Neural cell (in vitro differentiated cells): ENCODE measurements around the gene PRKAR1B. TPM values are rescaled to one million over a fixed set of nuclear protein-coding genes. Genes with fewer than 3 reads are reported as not detected.

Experiments
- H2AFZ ChIP-seq: fragments of 200-600, 300-800 bp; sonication (generic), shearing (Covaris generic); 2 replicates; pipeline ENCODE4 v1.6.0; 2014; ENCODE audit warnings: low read depth, mild to moderate bottlenecking, antibody characterized with exemption, low read length, moderate library complexity
- H3F3A ChIP-seq: fragments of 200-600 bp; shearing (Covaris generic); 2 replicates; pipeline ENCODE4 v1.6.1; 2016; ENCODE audit warnings: mild to moderate bottlenecking, moderate library complexity, mixed read lengths, antibody characterized with exemption, low read length; ENCODE audit not compliant: insufficient read depth, poor library complexity, severe bottlenecking
- H3K27ac ChIP-seq: fragments of 200-600, 300-800 bp; sonication (generic), shearing (Covaris generic); 2 replicates; pipeline ENCODE4 v1.5.1; 2014; ENCODE audit warnings: mild to moderate bottlenecking, low read length, moderate library complexity
- H3K27me3 ChIP-seq: fragments of 300-800, 200-600 bp; sonication (generic), shearing (Covaris generic); 2 replicates; pipeline ENCODE4 v1.6.0; 2014; ENCODE audit warnings: mild to moderate bottlenecking, low read depth, low read length, moderate library complexity; ENCODE audit not compliant: insufficient read depth
- H3K36me3 ChIP-seq: fragments of 300-800, 200-600 bp; sonication (generic), shearing (Covaris generic); 2 replicates; pipeline ENCODE4 v1.5.1; 2014; ENCODE audit warnings: mild to moderate bottlenecking, antibody characterized with exemption, low read length, moderate library complexity; ENCODE audit not compliant: insufficient read depth
- H3K4me2 ChIP-seq: fragments of 300-800, 200-600 bp; sonication (generic), shearing (Covaris generic); 2 replicates; pipeline ENCODE4 v1.6.0; 2014; ENCODE audit warnings: mild to moderate bottlenecking, low read length
- H3K4me3 ChIP-seq: fragments of 300-800, 200-600 bp; sonication (generic), shearing (Covaris generic); 2 replicates; pipeline ENCODE4 v1.5.1; 2014; ENCODE audit warnings: mild to moderate bottlenecking, low read length, moderate library complexity
- H3K79me2 ChIP-seq: fragments of 200-600 bp; shearing (Covaris generic); replicated peaks from 2 replicates; pipeline ENCODE4 v1.6.0; 2014; ENCODE audit warnings: mild to moderate bottlenecking, low read length, moderate library complexity; ENCODE audit not compliant: insufficient read depth
- H3K9ac ChIP-seq: fragments of 300-800, 200-600 bp; sonication (generic), shearing (Covaris generic); 2 replicates; pipeline ENCODE4 v1.6.1; 2016; ENCODE audit warnings: mild to moderate bottlenecking, low read length, mixed read lengths
- H3K9me2 ChIP-seq: fragments of 200-600 bp; shearing (Covaris generic); 2 replicates; pipeline ENCODE4 v1.6.1; 2016; ENCODE audit warnings: mild to moderate bottlenecking, low read length, mixed read lengths; ENCODE audit not compliant: insufficient read depth
- H3K9me3 ChIP-seq: fragments of 200-600, 300-800 bp; sonication (generic), shearing (Covaris generic); 2 replicates; pipeline ENCODE4 v1.6.1; 2016; ENCODE audit warnings: mild to moderate bottlenecking, mixed run types, low read length, moderate library complexity, mixed read lengths
- H4K20me1 ChIP-seq: fragments of 200-600 bp; shearing (Covaris generic); 2 replicates; pipeline ENCODE4 v1.6.1; 2016; ENCODE audit warnings: mild to moderate bottlenecking, mixed run types; ENCODE audit not compliant: insufficient read depth
- EP300 ChIP-seq: fragments of 450-650 bp; conservative IDR thresholded peaks from 2 replicates; pipeline ENCODE4 v1.6.1; 2014; ENCODE audit warnings: antibody characterized with exemption, mild to moderate bottlenecking, moderate library complexity; ENCODE audit not compliant: poor library complexity, severe bottlenecking
- EZH2 ChIP-seq: fragments of 200-600, 300-800 bp; shearing (Covaris generic), sonication (generic); IDR thresholded peaks from 2 replicates; pipeline ENCODE4 v1.6.1; 2014; ENCODE audit warnings: antibody characterized with exemption, low read length, borderline replicate concordance, mild to moderate bottlenecking; ENCODE audit not compliant: insufficient read depth, poor library complexity, severe bottlenecking
- MXI1 ChIP-seq: fragments of 450-650 bp; conservative IDR thresholded peaks from 2 replicates; pipeline ENCODE4 v1.6.1; 2014; ENCODE audit warnings: antibody characterized with exemption, mild to moderate bottlenecking; ENCODE audit not compliant: poor library complexity, severe bottlenecking
- POLR2AphosphoS5 ChIP-seq: IDR thresholded peaks from 2 replicates; pipeline ENCODE4 v1.6.1; 2012
- RAD21 ChIP-seq: fragments of 450-650 bp; conservative IDR thresholded peaks from 2 replicates; pipeline ENCODE4 v1.6.1; 2014; ENCODE audit warnings: antibody characterized with exemption, mild to moderate bottlenecking, moderate library complexity
- SMC3 ChIP-seq: fragments of 450-650 bp; conservative IDR thresholded peaks from 2 replicates; pipeline ENCODE4 v1.6.1; 2014; ENCODE audit warnings: antibody characterized with exemption, mild to moderate bottlenecking, moderate library complexity; ENCODE audit not compliant: poor library complexity
- TAF1 ChIP-seq: IDR thresholded peaks from 2 replicates; pipeline ENCODE4 v1.6.1; 2012; ENCODE audit warnings: low read depth
- polyA plus RNA-seq: library from polyadenylated mRNA; depleted of rRNA; stranded (reverse); fragments of >200 nt; gene quantifications from 2 replicates; pipeline ENCODE4 v1.2.3, GENCODE V29; 2014
- TF ChIP-seq, protein P1 (sequence below): IDR thresholded peaks from 2 replicates; pipeline ENCODE4 v1.6.1; 2012; ENCODE audit warnings: borderline replicate concordance
- TF ChIP-seq, protein P2 (sequence below): fragments of 450-650 bp; IDR thresholded peaks from 2 replicates; pipeline ENCODE4 v1.5.1; 2014; ENCODE audit warnings: antibody characterized with exemption, mild to moderate bottlenecking, moderate library complexity; ENCODE audit not compliant: poor library complexity, severe bottlenecking

The PRKAR1B gene
- polyA plus RNA-seq, 1 donor from 2014 or later = 38.6 TPM

DNA sequence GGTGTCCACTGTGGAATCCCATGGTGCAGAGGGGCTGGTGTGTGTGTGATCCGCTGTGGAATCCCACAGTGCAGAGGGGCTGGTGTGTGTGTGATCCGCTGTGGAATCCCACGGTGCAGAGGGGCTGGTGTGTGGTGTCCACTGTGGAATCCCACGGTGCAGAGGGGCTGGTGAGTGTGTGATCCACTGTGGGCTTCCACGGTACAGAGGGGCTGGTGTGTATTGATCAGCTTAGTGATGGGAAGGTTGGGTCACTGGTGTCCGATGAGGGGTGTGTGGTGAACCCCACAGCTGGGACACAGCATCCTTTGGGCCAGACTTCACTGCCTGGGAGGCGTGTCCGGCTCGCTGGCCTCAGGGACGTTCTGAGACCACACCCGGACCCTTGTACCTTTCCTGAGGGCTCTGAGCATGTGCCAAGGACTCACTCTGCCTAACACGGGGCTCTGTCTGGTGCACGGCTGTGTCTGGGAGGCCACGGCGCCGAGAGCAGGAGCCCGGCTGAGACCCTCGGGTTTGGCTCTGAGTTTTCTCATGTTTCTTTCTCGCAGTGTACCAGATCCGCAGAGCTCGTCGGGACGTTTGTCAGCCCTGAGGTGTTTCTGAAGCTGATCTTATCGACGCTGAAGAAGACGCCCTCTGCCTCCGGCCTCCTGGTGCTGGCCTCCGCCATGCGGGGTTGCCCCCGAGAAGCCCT lies 29.3 kb upstream of the PRKAR1B start:
- TF ChIP-seq TAF1 (no peak), EZH2 (no peak), SMC3 (no peak), POLR2AphosphoS5 (no peak), EP300 (no peak), RAD21 (no peak), MXI1 (no peak)
- TF ChIP-seq, protein P1, sequence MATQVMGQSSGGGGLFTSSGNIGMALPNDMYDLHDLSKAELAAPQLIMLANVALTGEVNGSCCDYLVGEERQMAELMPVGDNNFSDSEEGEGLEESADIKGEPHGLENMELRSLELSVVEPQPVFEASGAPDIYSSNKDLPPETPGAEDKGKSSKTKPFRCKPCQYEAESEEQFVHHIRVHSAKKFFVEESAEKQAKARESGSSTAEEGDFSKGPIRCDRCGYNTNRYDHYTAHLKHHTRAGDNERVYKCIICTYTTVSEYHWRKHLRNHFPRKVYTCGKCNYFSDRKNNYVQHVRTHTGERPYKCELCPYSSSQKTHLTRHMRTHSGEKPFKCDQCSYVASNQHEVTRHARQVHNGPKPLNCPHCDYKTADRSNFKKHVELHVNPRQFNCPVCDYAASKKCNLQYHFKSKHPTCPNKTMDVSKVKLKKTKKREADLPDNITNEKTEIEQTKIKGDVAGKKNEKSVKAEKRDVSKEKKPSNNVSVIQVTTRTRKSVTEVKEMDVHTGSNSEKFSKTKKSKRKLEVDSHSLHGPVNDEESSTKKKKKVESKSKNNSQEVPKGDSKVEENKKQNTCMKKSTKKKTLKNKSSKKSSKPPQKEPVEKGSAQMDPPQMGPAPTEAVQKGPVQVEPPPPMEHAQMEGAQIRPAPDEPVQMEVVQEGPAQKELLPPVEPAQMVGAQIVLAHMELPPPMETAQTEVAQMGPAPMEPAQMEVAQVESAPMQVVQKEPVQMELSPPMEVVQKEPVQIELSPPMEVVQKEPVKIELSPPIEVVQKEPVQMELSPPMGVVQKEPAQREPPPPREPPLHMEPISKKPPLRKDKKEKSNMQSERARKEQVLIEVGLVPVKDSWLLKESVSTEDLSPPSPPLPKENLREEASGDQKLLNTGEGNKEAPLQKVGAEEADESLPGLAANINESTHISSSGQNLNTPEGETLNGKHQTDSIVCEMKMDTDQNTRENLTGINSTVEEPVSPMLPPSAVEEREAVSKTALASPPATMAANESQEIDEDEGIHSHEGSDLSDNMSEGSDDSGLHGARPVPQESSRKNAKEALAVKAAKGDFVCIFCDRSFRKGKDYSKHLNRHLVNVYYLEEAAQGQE = no peak
- TF ChIP-seq, protein P2, sequence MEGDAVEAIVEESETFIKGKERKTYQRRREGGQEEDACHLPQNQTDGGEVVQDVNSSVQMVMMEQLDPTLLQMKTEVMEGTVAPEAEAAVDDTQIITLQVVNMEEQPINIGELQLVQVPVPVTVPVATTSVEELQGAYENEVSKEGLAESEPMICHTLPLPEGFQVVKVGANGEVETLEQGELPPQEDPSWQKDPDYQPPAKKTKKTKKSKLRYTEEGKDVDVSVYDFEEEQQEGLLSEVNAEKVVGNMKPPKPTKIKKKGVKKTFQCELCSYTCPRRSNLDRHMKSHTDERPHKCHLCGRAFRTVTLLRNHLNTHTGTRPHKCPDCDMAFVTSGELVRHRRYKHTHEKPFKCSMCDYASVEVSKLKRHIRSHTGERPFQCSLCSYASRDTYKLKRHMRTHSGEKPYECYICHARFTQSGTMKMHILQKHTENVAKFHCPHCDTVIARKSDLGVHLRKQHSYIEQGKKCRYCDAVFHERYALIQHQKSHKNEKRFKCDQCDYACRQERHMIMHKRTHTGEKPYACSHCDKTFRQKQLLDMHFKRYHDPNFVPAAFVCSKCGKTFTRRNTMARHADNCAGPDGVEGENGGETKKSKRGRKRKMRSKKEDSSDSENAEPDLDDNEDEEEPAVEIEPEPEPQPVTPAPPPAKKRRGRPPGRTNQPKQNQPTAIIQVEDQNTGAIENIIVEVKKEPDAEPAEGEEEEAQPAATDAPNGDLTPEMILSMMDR = no peak
- Histone ChIP-seq H3K9me3 (no peaks in the 10 kb centered on the region), H3K9me2 (no peaks in the 10 kb centered on the region), H3K4me2 (no peak overlapping the region), H3K27ac (no peak overlapping the region), H3K27me3 (no peaks in the 10 kb centered on the region), H2AFZ (no peak overlapping the region), H4K20me1 (no peaks in the 10 kb centered on the region), H3K36me3 (no peaks in the 10 kb centered on the region), H3F3A (no peaks in the 10 kb centered on the region), H3K9ac (no peak overlapping the region), H3K79me2 (no peaks in the 10 kb centered on the region), H3K4me3 (no peak overlapping the region)

DNA sequence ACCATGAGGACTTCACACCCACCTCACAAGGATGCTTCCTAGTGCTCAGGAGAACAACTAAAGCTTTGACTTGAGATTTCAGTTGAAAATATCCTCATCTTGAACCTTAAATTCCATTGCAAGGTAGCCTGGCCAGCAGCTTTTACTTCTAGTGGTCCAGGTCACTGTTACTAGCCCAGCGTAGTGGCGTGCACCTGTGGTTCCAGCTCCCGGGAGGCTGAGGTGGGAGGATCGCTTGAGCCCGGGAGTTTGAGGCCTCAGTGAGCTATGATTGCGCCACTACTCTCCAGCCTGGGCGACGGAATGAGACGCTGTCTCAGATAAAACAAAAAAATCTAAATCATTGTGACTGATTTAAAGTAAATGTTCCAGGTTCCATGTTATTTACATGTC lies 28.3 kb upstream of the PRKAR1B start:
- Histone ChIP-seq H3K27me3 (no peaks in the 10 kb centered on the region), H2AFZ (no peak overlapping the region), H3K9ac (no peak overlapping the region), H3K9me2 (no peaks in the 10 kb centered on the region), H3K4me3 (no peak overlapping the region), H3K79me2 (no peaks in the 10 kb centered on the region), H3K4me2 (no peak overlapping the region), H3K9me3 (no peaks in the 10 kb centered on the region), H3K36me3 (no peaks in the 10 kb centered on the region), H3K27ac (no peak overlapping the region), H4K20me1 (no peaks in the 10 kb centered on the region), H3F3A (no peaks in the 10 kb centered on the region)
- TF ChIP-seq RAD21 (no peak), EP300 (no peak), SMC3 (no peak), POLR2AphosphoS5 (no peak), MXI1 (no peak), EZH2 (no peak), TAF1 (no peak)
- TF ChIP-seq, protein P1 = no peak
- TF ChIP-seq, protein P2 = no peak
